HG03469 (cell line): ENCODE measurements around the gene SMIM32.

Experiments
- ATAC-seq: cut with Tn5 transposase; IDR thresholded peaks from one replicate; pipeline ENCODE4 v1.9.1; 2021; ENCODE audit warnings: mild to moderate bottlenecking, moderate library complexity, moderate number of reproducible peaks; ENCODE audit not compliant: unreplicated experiment

The SMIM32 gene

GRCh38 chr5:136190091-136190720, 2.8 kb downstream of the SMIM32 start:
- ATAC-seq, result no peak

GRCh38 chr5:136188859-136189258, 4.1 kb downstream of the SMIM32 start:
- no peak for ATAC-seq

GRCh38 chr5:136186796-136187195, 6.2 kb downstream of the SMIM32 start:
- ATAC-seq, result no peak

GRCh38 chr5:136185974-136186665, 6.8 kb downstream of the SMIM32 start:
- ATAC-seq, result no peak

- no peak for ATAC-seq
Measured at GRCh38 chr5:136182618-136183017, 10.3 kb downstream of the SMIM32 start.

- ATAC-seq, result no peak
Measured at GRCh38 chr5:136174021-136174659, 18.8 kb downstream of the SMIM32 start.

- ATAC-seq, result no peak
Measured at GRCh38 chr5:136169218-136169617, 23.7 kb downstream of the SMIM32 start.

- peak; percentile 60 for ATAC-seq
Measured at GRCh38 chr5:136166909-136167308, 26.1 kb downstream of the SMIM32 start.

- no peak for ATAC-seq
Measured at GRCh38 chr5:136164226-136164625, 28.7 kb downstream of the SMIM32 start.

- ATAC-seq, result no peak
Measured at GRCh38 chr5:136162008-136162407, 31.0 kb downstream of the SMIM32 start.

GRCh38 chr5:136159457-136159856, 33.5 kb downstream of the SMIM32 start:
- no peak for ATAC-seq

GRCh38 chr5:136157514-136157913, 35.4 kb downstream of the SMIM32 start:
- ATAC-seq, result no peak

GRCh38 chr5:136155761-136156160, 37.2 kb downstream of the SMIM32 start:
- no peak for ATAC-seq

GRCh38 chr5:136155078-136155477, 37.9 kb downstream of the SMIM32 start:
- no peak for ATAC-seq

- no peak for ATAC-seq
Measured at GRCh38 chr5:136153581-136154236, 39.3 kb downstream of the SMIM32 start.

GRCh38 chr5:136149891-136150290, 43.1 kb downstream of the SMIM32 start:
- no peak for ATAC-seq

- no peak for ATAC-seq
Measured at GRCh38 chr5:136147632-136148031, 45.3 kb downstream of the SMIM32 start.

GRCh38 chr5:136146201-136146600, 46.8 kb downstream of the SMIM32 start:
- no peak for ATAC-seq

GRCh38 chr5:136145030-136145429, 47.9 kb downstream of the SMIM32 start:
- ATAC-seq, result no peak

GRCh38 chr5:136143763-136144162, 49.2 kb downstream of the SMIM32 start:
- no peak for ATAC-seq

- no peak for ATAC-seq
Measured at GRCh38 chr5:136143312-136143711, 49.6 kb downstream of the SMIM32 start.

- ATAC-seq, result peak; percentile 85
Measured at GRCh38 chr5:136141561-136141960, 51.4 kb downstream of the SMIM32 start.
